GM19328 (cell line): ENCODE results near the gene BATF.

Experiments
- ATAC-seq: cut with Tn5 transposase; IDR thresholded peaks from one replicate; pipeline ENCODE4 v1.9.1; 2021; ENCODE audit warnings: mild to moderate bottlenecking, moderate library complexity; ENCODE audit not compliant: unreplicated experiment

The BATF gene

GRCh38 chr14:75499084-75499875, 23.0 kb upstream of the BATF start:
- ATAC-seq, result peak; percentile 56

DNA sequence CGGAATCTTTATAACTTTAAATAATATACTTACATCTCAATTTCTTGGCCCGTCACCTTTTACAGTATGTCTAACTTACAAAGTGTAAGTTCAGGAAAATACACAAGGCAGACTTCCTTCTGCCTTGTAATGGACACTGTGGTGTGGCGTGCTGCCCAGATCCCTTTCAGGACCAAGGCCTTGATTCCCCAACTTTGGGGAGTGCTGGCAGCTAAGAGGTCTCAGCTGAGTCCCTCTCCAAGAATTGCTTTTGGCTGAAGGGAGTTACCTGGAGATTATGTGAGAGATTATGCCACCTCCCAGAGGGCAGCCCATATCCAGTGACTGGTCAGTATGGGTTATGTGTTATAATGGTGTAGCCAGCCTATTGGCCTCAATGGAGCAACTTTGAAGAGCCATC, 21.2 kb upstream of the BATF start:
- ATAC-seq, result no peak

- no peak for ATAC-seq
Observed at GRCh38 chr14:75504411-75504810, 17.9 kb upstream of the BATF start.

- ATAC-seq, result no peak
Observed at GRCh38 chr14:75506930-75507329, 15.3 kb upstream of the BATF start.

- no peak for ATAC-seq
Observed at GRCh38 chr14:75510547-75510946, 11.7 kb upstream of the BATF start.

- no peak for ATAC-seq
Observed at GRCh38 chr14:75511201-75511600, 11.1 kb upstream of the BATF start.

GRCh38 chr14:75513911-75514672, 8.2 kb upstream of the BATF start:
- ATAC-seq, result no peak

GRCh38 chr14:75514673-75515628, 7.3 kb upstream of the BATF start:
- ATAC-seq, result peak; percentile 43

DNA sequence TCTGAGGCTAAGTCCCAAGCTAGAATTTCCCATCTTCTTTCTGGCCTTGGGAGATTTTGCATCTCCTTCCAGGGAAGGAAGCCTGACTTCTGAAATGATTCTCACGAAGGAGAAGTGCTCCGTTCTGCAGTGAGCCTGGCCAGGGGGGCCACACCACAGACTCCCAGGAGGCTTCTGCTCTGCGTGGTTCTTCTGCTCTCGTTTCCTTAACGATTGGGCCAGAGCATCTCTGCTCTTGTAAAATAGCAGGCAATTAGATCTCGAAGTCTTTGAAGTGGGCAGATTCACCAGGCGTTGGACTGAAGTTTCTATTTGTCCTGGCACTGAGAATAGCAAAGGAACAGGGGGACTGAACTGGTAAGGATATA, 6.7 kb upstream of the BATF start:
- ATAC-seq, result peak; percentile 41

- no peak for ATAC-seq
Observed at GRCh38 chr14:75518625-75519024, 3.6 kb upstream of the BATF start.

- ATAC-seq, result no peak
Observed at GRCh38 chr14:75519394-75519793, 2.9 kb upstream of the BATF start.

- ATAC-seq, result no peak
Observed at GRCh38 chr14:75519826-75520728, 2.2 kb upstream of the BATF start.

DNA sequence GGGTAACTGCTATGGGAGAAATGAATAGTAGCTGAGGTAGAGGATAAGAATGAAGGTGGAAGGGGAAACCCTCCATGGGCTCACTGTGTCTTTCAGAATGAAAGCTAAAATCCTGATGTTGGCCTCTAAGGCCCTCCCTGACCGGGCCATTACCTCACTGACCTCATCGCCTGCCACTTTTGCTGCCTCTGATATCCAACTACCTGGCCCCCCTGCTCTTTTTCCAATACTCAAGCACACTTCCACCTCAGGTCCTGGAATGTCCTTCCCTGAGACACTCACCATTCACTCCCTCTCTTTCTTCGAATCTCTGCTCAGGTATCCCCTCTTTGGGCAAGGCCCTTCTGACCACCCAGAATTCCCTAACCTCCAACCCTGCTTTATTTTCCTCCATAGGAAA, 1.4 kb upstream of the BATF start:
- no peak for ATAC-seq

DNA sequence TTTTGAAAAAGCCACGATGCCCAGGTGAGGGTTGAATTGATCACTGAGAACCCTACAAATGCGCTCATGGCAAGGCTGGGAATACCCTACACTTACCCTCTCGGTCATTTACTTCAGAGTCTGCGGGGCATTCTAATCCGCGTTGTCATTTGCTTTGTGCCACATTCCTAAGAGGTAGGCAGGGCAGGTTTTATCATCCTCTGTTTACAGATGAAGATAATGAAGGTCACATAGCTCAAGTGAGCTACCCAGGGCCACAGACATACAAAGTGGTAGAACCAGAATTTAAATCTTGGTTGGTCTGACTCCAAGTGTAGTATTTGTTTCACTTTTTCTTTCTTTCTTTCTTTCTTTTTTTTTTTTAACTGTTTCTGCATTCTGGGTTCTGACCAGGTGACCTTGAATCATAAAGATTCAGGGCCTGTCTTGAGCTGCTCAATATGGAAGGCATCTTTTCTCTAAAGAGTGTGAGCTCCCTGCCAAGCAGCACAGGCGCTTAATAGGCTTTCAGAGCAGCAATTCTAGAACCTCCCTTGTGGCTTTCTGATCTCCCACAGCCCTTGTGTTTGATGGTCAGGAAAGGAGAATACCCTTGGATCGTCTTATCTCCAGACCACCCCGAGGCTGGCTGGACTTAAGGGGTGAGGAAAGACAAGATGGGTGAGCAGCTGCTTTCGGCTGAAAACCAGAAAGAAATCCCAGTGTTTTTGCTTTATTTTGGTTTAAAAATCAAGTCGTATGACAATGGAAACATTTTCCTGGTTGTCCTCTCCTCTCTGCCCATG, 662 bp upstream of the BATF start:
- ATAC-seq, result no peak

DNA sequence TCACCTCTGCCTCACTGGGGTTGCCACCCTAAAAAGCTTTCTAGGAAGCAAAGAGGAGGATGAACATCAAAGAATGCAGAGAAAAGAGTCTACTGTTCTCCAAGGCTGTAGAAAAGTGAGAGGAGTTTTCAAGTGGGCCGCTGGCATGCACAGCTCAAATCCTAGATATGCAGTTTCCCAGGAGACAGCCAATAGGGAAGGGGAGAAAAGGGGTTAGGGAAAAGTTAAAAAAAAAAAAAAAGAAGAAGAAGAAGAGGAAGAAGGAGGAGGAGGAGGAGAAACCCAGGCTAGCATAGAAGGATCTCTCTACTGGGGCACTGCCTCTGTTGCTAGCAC, 682 bp downstream of the BATF start:
- ATAC-seq, result no peak

GRCh38 chr14:75523771-75524171, 1.5 kb downstream of the BATF start:
- ATAC-seq, result no peak

DNA sequence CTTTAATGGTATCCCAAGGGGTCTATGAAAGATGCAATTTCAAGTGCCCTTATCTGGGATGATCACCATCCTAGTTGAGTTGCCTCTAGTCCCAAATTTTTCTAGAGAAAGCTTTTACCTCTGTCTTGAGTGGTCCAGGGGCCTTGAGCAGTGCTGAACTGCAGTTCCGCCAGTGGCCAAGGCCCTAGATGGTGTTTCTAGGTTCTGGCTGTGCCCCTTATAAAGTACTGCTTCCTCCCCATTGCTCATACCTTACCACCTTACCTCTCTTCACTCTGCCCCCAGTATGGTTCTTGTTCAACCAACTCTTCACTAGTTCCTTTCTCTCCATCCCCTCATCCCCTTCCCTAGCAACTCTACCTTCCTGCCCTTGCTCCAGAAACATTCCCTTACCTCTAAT, 3.7 kb downstream of the BATF start:
- no peak for ATAC-seq

DNA sequence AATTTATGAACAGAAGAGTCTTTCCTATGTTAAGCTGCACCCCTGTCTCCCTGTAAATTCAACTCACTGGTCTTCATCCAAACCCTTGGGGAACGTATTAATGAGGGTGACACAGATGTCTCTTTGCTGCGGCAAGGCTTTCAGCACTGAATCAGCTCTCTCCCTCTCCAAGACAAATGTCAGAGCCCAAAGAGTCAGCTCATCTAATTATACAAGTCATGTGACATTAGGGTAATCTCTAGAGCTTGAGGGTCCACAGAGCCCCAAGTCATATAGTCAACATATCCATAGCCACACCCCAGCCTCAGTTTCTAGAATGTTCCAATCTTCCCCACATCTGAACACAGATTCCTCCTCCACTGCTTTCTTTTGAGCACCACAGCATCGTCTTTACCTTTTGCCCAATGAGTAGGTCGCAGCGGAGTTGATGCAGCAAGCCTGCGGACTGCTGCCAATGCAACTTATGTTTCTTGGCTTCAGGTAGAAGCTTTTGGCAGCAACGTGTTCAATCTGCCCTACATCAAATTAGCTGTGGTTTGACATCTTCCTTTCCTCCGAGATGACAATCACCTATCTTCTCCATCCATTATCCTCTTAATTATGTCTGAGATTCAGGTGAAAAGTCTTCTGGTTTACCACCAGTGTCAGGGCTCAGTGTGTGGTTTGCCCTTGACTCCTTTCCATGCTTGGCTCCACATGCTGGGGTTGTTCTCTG, 5.3 kb downstream of the BATF start:
- ATAC-seq, result no peak

DNA sequence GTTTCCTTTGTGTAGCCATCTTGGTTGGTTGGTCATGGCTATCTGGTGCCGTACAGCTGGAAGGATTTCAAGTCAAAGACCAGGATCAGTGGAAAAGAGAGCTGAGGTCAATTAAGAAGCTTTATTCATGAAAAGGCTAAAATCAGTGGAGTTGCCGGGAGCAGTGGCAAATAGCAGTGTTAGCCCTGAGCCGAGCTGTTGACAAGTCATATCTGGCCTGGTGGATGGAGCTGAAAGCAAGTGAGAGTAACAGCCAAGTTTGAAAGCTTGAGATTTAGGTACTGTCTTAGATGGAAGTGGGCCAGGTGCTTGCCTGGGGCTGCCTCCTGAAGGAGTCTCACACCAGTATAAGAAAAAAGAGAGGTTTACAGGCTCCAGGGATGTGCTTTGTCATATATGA, 9.0 kb downstream of the BATF start:
- ATAC-seq, result no peak
